Caco-2 (cell line): ENCODE data around the gene ARL5A. TPM values are rescaled to one million over a fixed set of nuclear protein-coding genes. Genes with fewer than 3 reads are reported as not detected.

Experiments used
- BruUV-seq: library from RNA; stranded (reverse); fragments of 400-500 nt; replicated peaks from 2 replicates; lab custom pipeline; 2021; lab: Mats Ljungman, UMichigan
- CTCF ChIA-PET: fragments of 300-600 bp; sonication (Branson Sonifier 250); formaldehyde crosslinking; loops from one replicate; lab custom pipeline; 2022; ENCODE audit warnings: antibody characterized with exemption; lab: Charles Lee
- POLR2A ChIA-PET: fragments of 300-600 bp; sonication (Branson Sonifier 250); formaldehyde crosslinking; loops from one replicate; lab custom pipeline; 2022; ENCODE audit warnings: antibody characterized with exemption; lab: Charles Lee
- DNase-seq, 2 experiments: peaks; one replicate each; pipeline versions ENCODE4 v3.0.0 to v3.0.0-alpha.2; 2020 to 2022
- H3K27me3 ChIP-seq: replicated peaks from 2 replicates; pipeline ENCODE4 v1.6.0; 2011; ENCODE audit warnings: low read length; ENCODE audit not compliant: control insufficient read depth, insufficient read depth
- H3K36me3 ChIP-seq: 2 replicates; pipeline ENCODE4 v1.5.1; 2011; ENCODE audit warnings: low read length; ENCODE audit not compliant: control insufficient read depth, insufficient read depth
- H3K4me1 ChIP-seq: fragments of 250-450 bp; sonication (Bioruptor Pico); 2 replicates; pipeline ENCODE4 v1.5.1; 2020; ENCODE audit warnings: mild to moderate bottlenecking
- H3K4me3 ChIP-seq: 2 replicates; pipeline ENCODE4 v1.5.1; 2011; ENCODE audit warnings: low read depth, mild to moderate bottlenecking, control low read depth, low read length
- H3K9me3 ChIP-seq: fragments of 250-450 bp; sonication (Bioruptor Pico); 2 replicates; pipeline ENCODE4 v1.5.1; 2020; ENCODE audit warnings: mild to moderate bottlenecking, moderate library complexity
- H3K27ac Mint-ChIP-seq: one replicate; pipeline ENCODE4 v1.8.0; 2022; ENCODE audit warnings: mixed read lengths; ENCODE audit not compliant: unreplicated experiment
- H3K27me3 Mint-ChIP-seq: one replicate; pipeline ENCODE4 v1.8.0; 2022; ENCODE audit warnings: mixed read lengths; ENCODE audit not compliant: insufficient read depth, unreplicated experiment
- H3K36me3 Mint-ChIP-seq: one replicate; pipeline ENCODE4 v1.8.0; 2022; ENCODE audit warnings: mild to moderate bottlenecking, mixed read lengths; ENCODE audit not compliant: insufficient read depth, unreplicated experiment
- H3K4me1 Mint-ChIP-seq: one replicate; pipeline ENCODE4 v1.8.0; 2022; ENCODE audit warnings: low read depth, mixed read lengths; ENCODE audit not compliant: unreplicated experiment
- H3K4me3 Mint-ChIP-seq: one replicate; pipeline ENCODE4 v1.8.0; 2022; ENCODE audit warnings: mild to moderate bottlenecking, moderate library complexity, mixed read lengths; ENCODE audit not compliant: unreplicated experiment
- H3K9me3 Mint-ChIP-seq: one replicate; pipeline ENCODE4 v1.8.0; 2022; ENCODE audit warnings: mixed read lengths; ENCODE audit not compliant: unreplicated experiment
- intact Hi-C: fragments of 100-400 bp; cut with micrococcal nuclease; formaldehyde crosslinking; loops from one replicate; pipeline ENCODE4 v1.10.0; 2022; ENCODE audit not compliant: unreplicated experiment
- total RNA-seq: library from RNA; stranded (reverse); gene quantifications from 2 replicates; pipeline ENCODE4 v1.2.3, GENCODE V29; 2022
- TF ChIP-seq, protein P1 (sequence below), 2 experiments: fragments of 200-600 bp in 1 of 2; IDR thresholded peaks; 1 replicate in 1 of 2; 2 replicates in 1 of 2; pipeline versions ENCODE4 v1.5.1 to v1.8.0; 2011 to 2022; ENCODE audit warnings: antibody characterized with exemption in 1 of 2, control low read depth in 1 of 2, inconsistent platforms in 1 of 2, low read depth in 1 of 2, low read length in 1 of 2, mild to moderate bottlenecking in 1 of 2, moderate library complexity in 1 of 2; ENCODE audit not compliant: insufficient read depth in 1 of 2, severe bottlenecking in 1 of 2, unreplicated experiment in 1 of 2

Gene ARL5A
- total RNA-seq, 1 experiment from 2014 or later = 58.3 TPM

DNA sequence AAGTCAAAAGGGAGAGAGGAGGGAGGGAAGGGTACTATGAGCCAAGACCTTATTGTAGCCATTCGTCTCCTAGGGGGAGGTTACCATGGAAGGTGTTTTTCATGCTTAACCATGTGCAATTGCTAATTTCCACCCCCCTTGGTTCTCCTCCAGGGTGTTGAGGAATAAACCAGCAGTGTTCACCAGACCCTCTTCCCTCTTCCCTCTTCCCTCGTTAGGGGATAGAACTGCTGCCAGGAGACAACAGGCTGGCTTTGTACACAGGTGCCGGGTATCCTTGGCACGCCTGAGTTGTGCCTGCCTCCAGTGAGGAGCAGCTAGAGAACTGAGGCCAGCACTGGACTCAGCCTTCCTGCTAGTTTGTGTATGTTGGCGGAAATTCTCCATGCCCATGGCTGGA is 41.1 kb upstream of the ARL5A start:
- Histone ChIP-seq H3K36me3 (no peaks in the 10 kb centered on the region), H3K27me3 (no peaks in the 10 kb centered on the region), H3K4me1 (no peaks in the 10 kb centered on the region), H3K9me3 (no peaks in the 10 kb centered on the region), H3K4me3 (no peak overlapping the region)
- TF ChIP-seq, protein P1, sequence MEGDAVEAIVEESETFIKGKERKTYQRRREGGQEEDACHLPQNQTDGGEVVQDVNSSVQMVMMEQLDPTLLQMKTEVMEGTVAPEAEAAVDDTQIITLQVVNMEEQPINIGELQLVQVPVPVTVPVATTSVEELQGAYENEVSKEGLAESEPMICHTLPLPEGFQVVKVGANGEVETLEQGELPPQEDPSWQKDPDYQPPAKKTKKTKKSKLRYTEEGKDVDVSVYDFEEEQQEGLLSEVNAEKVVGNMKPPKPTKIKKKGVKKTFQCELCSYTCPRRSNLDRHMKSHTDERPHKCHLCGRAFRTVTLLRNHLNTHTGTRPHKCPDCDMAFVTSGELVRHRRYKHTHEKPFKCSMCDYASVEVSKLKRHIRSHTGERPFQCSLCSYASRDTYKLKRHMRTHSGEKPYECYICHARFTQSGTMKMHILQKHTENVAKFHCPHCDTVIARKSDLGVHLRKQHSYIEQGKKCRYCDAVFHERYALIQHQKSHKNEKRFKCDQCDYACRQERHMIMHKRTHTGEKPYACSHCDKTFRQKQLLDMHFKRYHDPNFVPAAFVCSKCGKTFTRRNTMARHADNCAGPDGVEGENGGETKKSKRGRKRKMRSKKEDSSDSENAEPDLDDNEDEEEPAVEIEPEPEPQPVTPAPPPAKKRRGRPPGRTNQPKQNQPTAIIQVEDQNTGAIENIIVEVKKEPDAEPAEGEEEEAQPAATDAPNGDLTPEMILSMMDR (IDR thresholded peaks at IDR 0.05; ENCODE audit: insufficient read depth in 1 of 2, low read depth in 1 of 2, low read length in 1 of 2, severe bottlenecking in 1 of 2, unreplicated experiment in 1 of 2) = no peak
- Mint-ChIP-seq H3K4me3 (no peak overlapping the region), H3K27ac (no peak overlapping the region), H3K4me1 (peaks cover 1% of the 10 kb centered on the region), H3K27me3 (peaks cover 15% of the 10 kb centered on the region), H3K36me3 (no peaks in the 10 kb centered on the region), H3K9me3 (no peaks in the 10 kb centered on the region)
- DNase-seq = no peak
- intact Hi-C loops = no loop called here
- BruUV-seq = no TSS peak
- CTCF ChIA-PET = no interaction called here
- POLR2A ChIA-PET = no interaction called here

DNA sequence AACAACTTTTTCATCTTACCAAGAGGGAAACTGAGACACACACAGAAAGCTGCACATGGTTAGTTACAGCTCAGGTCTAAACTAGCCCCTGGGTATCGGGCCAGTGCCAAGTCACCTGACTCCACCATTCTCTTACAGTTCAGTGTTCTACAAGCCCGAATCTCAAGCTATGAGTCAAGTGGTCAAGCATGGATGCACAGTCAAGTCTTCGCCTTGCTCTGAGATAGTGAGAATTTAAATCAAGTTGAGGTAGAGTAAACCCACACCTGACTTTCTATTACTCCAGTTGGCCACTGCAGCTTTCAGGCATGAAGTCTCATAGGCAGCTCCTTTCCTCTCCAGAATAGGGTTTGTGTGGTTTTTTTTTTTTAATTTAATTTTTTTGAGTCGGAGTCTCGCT is 34.5 kb upstream of the ARL5A start:
- Mint-ChIP-seq H3K27me3 (peaks cover 14% of the 10 kb centered on the region), H3K9me3 (no peaks in the 10 kb centered on the region), H3K4me3 (no peak overlapping the region), H3K27ac (no peak overlapping the region), H3K4me1 (no peaks in the 10 kb centered on the region), H3K36me3 (no peaks in the 10 kb centered on the region)
- Histone ChIP-seq H3K4me3 (no peak overlapping the region), H3K4me1 (no peaks in the 10 kb centered on the region), H3K9me3 (no peaks in the 10 kb centered on the region), H3K27me3 (no peaks in the 10 kb centered on the region), H3K36me3 (no peaks in the 10 kb centered on the region)
- ChIA-PET CTCF (no interaction called here), POLR2A (no interaction called here)
- no peak for DNase-seq
- TF ChIP-seq, protein P1 (IDR thresholded peaks at IDR 0.05; ENCODE audit: insufficient read depth in 1 of 2, low read depth in 1 of 2, low read length in 1 of 2, severe bottlenecking in 1 of 2, unreplicated experiment in 1 of 2) = no peak
- no TSS peak for BruUV-seq
- intact Hi-C loops = no loop called here

DNA sequence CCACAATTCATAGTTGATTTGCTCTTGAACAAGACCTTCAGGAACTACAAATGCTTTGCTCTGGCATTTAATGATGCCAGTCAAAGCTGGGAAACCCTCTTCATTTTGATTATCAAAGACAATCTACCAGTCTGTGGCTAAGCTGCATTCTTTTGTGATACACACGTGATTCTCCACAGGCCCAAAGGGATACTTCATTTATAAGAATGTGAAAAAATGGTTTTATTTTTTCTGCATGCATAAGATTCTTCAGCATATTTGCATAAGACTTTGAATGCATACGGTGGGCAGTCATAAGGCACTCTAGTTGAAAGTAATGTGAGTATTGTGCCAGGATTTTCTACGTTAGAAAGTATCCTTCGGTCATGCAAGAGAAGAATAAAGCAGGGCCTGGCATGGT is 33.0 kb upstream of the ARL5A start:
- intact Hi-C loops = no loop called here
- Mint-ChIP-seq H3K36me3 (no peaks in the 10 kb centered on the region), H3K9me3 (no peaks in the 10 kb centered on the region), H3K4me3 (no peak overlapping the region), H3K27me3 (peaks cover 8% of the 10 kb centered on the region), H3K27ac (no peak overlapping the region), H3K4me1 (no peaks in the 10 kb centered on the region)
- H3K4me1 ChIP-seq = no peaks in the 10 kb centered on the region
- DNase-seq = no peak
- no peaks in the 10 kb centered on the region for H3K27me3 ChIP-seq
- no TSS peak for BruUV-seq
- no peaks in the 10 kb centered on the region for H3K36me3 ChIP-seq
- ChIA-PET CTCF (no interaction called here), POLR2A (no interaction called here)
- H3K4me3 ChIP-seq = no peak overlapping the region
- TF ChIP-seq, protein P1 (IDR thresholded peaks at IDR 0.05; ENCODE audit: insufficient read depth in 1 of 2, low read depth in 1 of 2, low read length in 1 of 2, severe bottlenecking in 1 of 2, unreplicated experiment in 1 of 2) = no peak
- H3K9me3 ChIP-seq = no peaks in the 10 kb centered on the region
